ENCODE results near the gene PARS2. TPM values are rescaled to one million over a fixed set of nuclear protein-coding genes. Genes with fewer than 3 reads are reported as not detected.

PARS2 gene
- total RNA-seq, 1 experiment from 2014 or later: 10.2 TPM

DNA sequence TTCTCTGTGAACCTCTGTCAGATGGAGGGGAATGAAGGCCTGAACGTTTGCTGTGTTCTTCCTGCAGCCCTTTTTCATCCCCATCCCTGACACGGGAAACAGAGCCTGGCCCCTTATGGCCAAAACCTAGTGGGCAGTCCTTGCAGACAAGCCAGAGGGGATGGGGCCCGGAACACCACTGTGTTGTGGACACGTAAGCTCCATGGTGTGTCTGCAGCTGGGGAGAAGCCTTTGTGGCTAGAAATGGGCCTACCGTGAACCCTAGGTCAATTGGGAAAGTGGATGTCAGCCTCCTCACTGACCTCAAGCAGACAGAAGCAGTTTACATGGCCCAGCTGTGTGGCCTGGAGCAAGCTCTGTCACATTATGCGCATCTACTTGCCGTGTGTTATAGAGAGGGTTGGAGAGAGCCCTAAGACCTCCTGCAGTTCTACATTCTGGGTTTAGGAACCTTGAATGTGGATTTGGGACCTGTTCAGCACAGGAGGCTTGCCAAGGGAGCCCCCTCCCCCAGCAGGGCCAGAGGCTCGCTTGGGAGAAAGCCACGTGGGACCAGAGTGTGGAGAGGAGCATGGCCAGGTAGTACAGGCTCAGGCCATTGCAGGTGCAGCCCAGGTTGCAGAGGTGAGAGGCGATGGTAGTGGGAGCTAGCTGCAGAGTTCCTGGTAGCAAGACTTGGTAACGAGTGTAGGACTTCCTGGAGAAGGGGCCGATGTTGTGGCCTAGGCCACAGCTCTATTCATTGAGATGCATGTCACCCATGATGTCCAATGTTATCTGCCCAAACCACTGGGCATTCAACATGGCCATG, 20.7 kb downstream of the PARS2 start:
- no CpG with 5 or more reads among the region's 12 CpGs for WGBS (ENCODE audit: extremely low coverage, insufficient read length, low lambda C conversion rate)
- H3K27me3 ChIP-seq (ENCODE audit: insufficient read depth, low read length): no peaks in the 10 kb centered on the region

More for the DNA sequence above, 20.7 kb downstream of the PARS2 start:
- H3K4me1 ChIP-seq (ENCODE audit: insufficient read depth, low read length): no peaks in the 10 kb centered on the region
- no peak overlapping the region for H3K23ac ChIP-seq (ENCODE audit: insufficient read length, low read depth, low read length)
- H3K18ac ChIP-seq (ENCODE audit: insufficient read length, low read depth, low read length): no peak overlapping the region
- no peak overlapping the region for H3K4me2 ChIP-seq (ENCODE audit: insufficient read depth, insufficient read length, low read length)
- Mint-ChIP-seq H3K27ac (peak overlapping the region in 2 of 3 experiments; percentile 48 to 90; a peak in 3 of 7 replicates), H3K27me3 (ENCODE audit: low read depth) (peaks cover 2% of the 10 kb centered on the region; the same call in 1 of the 2 replicates), H3K4me1 (0 out of 4 replicates have a peak, but pooled peaks cover 0 to 3% of the 10 kb centered on the region in 2 experiments), H3K9me3 (peaks cover 0 to 3% of the 10 kb centered on the region in 2 experiments; a peak in 2 of 5 replicates), H3K4me3 (no peak overlapping the region), H3K36me3 (ENCODE audit: insufficient read depth in 1 of 3, low read depth in 3 of 3) (peaks cover 12 to 39% (median 28%) of the 10 kb centered on the region in 3 experiments; a peak in 6 of 7 replicates)
- no peaks in the 10 kb centered on the region for H3K9me3 ChIP-seq (ENCODE audit: control insufficient read depth, low read depth, low read length)
- no peak overlapping the region for H2AFZ ChIP-seq (ENCODE audit: low read length)
- H3T11ph ChIP-seq (ENCODE audit: low read length): no peak overlapping the region
- no peaks in the 10 kb centered on the region for H3K79me2 ChIP-seq (ENCODE audit: insufficient read depth, low read length)
- no peak overlapping the region for H3K4ac ChIP-seq (ENCODE audit: low read depth, low read length)
- no peak overlapping the region for H2BK120ac ChIP-seq (ENCODE audit: low read depth, low read length, poor library complexity, severe bottlenecking)
- no peak overlapping the region for H4K5ac ChIP-seq (ENCODE audit: insufficient read length, low read depth, low read length)
- no peaks in the 10 kb centered on the region for H3K79me1 ChIP-seq (ENCODE audit: insufficient read depth, low read depth, low read length, poor library complexity, severe bottlenecking)
- no peaks in the 10 kb centered on the region for H4K20me1 ChIP-seq (ENCODE audit: control insufficient read depth, insufficient read depth, insufficient read length)
- no peak overlapping the region for H3K56ac ChIP-seq (ENCODE audit: insufficient read length, low read depth, low read length)
- H2BK20ac ChIP-seq (ENCODE audit: low read depth, low read length, poor library complexity, severe bottlenecking): no peak overlapping the region
- H3K14ac ChIP-seq (ENCODE audit: insufficient read depth, low read length): no peak overlapping the region
- H3K9ac ChIP-seq (ENCODE audit: extremely low read depth, insufficient read length, low read length): no peak overlapping the region
- DNase-seq: no peak
- TF ChIP-seq, protein P1, sequence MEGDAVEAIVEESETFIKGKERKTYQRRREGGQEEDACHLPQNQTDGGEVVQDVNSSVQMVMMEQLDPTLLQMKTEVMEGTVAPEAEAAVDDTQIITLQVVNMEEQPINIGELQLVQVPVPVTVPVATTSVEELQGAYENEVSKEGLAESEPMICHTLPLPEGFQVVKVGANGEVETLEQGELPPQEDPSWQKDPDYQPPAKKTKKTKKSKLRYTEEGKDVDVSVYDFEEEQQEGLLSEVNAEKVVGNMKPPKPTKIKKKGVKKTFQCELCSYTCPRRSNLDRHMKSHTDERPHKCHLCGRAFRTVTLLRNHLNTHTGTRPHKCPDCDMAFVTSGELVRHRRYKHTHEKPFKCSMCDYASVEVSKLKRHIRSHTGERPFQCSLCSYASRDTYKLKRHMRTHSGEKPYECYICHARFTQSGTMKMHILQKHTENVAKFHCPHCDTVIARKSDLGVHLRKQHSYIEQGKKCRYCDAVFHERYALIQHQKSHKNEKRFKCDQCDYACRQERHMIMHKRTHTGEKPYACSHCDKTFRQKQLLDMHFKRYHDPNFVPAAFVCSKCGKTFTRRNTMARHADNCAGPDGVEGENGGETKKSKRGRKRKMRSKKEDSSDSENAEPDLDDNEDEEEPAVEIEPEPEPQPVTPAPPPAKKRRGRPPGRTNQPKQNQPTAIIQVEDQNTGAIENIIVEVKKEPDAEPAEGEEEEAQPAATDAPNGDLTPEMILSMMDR (conservative IDR thresholded peaks at IDR 0.05): no peak
- no peak overlapping the region for H2BK12ac ChIP-seq (ENCODE audit: insufficient read length, low read depth, low read length)
- H4K91ac ChIP-seq (ENCODE audit: insufficient read length, low read depth, low read length): no peak overlapping the region
- H2AK5ac ChIP-seq (ENCODE audit: insufficient read length, low read length): no peak overlapping the region
- no peak overlapping the region for H2BK5ac ChIP-seq (ENCODE audit: insufficient read length, low read length)
- H4K8ac ChIP-seq (replicated peaks; ENCODE audit: insufficient read length, low read depth, low read length): no peak overlapping the region
- no peak overlapping the region for H2BK15ac ChIP-seq (ENCODE audit: low read depth, low read length)
- no peaks in the 10 kb centered on the region for H3K23me2 ChIP-seq (ENCODE audit: insufficient read length, low read depth, low read length, poor library complexity, severe bottlenecking)
- no peak overlapping the region for H3K27ac ChIP-seq (ENCODE audit: insufficient read length, low read depth, low read length)
